Measurements from ENCODE around the gene TRAM2. TPM values are rescaled to one million over a fixed set of nuclear protein-coding genes. Genes with fewer than 3 reads are reported as not detected.

TRAM2 gene
- total RNA-seq, 6 experiments from 2014 or later = 191 to 235 (median 215) TPM

DNA sequence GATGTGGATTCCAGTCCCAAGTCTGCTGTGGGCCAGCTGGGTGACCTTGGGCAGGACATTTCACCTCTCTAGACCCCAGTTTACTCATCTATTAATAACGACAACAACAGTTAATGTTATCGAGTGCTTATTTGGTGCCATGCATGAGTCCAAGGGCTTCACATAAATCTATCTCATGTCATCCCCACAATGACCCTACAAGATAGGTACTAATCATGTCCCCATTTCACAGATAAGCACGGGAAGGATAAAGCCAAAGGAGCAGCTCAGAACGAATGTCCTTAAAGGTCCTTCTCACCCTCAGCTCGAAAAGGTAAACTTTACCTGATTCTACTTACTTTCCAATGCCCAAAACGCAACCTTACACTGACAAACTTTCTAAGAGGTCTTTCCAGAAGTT, 35.7 kb downstream of the TRAM2 start:
- no peak for DNase-seq
- peak overlapping the region; percentile 89 for H3K27ac Mint-ChIP-seq
- no peak for TF ChIP-seq CTCF (IDR thresholded peaks at IDR 0.05)
- H3K4me1 Mint-ChIP-seq (ENCODE audit: low read depth) = peaks cover 100% of the 10 kb centered on the region
- peaks cover 42% of the 10 kb centered on the region for H3K36me3 Mint-ChIP-seq (ENCODE audit: low read depth)
- no peaks in the 10 kb centered on the region for H3K9me3 Mint-ChIP-seq
- peak overlapping the region; percentile 83 for H3K4me3 Mint-ChIP-seq
- no peaks in the 10 kb centered on the region; the same call in 1 of the 2 replicates for H3K27me3 Mint-ChIP-seq (ENCODE audit: insufficient read depth)

DNA sequence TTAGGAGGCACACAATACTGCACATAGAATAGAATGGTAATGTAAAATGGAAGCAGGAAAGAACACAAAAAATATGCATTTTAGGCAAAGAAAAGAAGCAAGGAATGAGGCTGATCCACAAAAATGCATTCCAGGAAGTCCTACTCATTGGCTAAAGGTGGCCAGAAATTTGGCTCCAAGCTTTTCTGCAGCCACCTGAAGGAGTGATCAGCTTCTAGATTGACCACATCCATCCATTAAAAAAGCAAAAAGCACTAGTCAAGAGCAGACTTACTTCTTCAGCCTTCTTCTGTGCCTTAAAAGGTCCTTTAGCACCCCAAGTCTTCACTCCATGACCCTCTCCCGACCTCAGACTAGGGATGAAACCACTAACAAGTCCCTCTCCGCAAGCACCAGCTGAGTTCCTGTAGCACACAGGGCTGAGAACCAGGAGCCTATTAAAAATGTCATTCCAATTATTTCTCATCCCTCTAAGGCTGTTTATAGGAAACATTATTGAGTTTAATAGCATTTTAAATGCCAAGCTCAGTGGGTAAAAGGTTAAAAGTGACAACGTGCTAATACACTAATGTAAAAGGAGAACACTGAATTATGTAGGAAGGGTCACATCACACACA, 36.5 kb downstream of the TRAM2 start:
- TF ChIP-seq CTCF (IDR thresholded peaks at IDR 0.05) = no peak
- peak overlapping the region; percentile 83 for H3K4me3 Mint-ChIP-seq
- DNase-seq = peak; percentile 73
- peaks cover 40% of the 10 kb centered on the region for H3K36me3 Mint-ChIP-seq (ENCODE audit: low read depth)
- no peaks in the 10 kb centered on the region; the same call in 1 of the 2 replicates for H3K27me3 Mint-ChIP-seq (ENCODE audit: insufficient read depth)
- peaks cover 100% of the 10 kb centered on the region for H3K4me1 Mint-ChIP-seq (ENCODE audit: low read depth)
- H3K9me3 Mint-ChIP-seq = no peaks in the 10 kb centered on the region
- peak overlapping the region; percentile 89 for H3K27ac Mint-ChIP-seq

GRCh38 chr6:52539607-52540006, 37.3 kb downstream of the TRAM2 start:
- Mint-ChIP-seq H3K27ac (peak overlapping the region; percentile 89), H3K4me1 (ENCODE audit: low read depth) (peaks cover 100% of the 10 kb centered on the region), H3K4me3 (peak overlapping the region; percentile 83)

DNA sequence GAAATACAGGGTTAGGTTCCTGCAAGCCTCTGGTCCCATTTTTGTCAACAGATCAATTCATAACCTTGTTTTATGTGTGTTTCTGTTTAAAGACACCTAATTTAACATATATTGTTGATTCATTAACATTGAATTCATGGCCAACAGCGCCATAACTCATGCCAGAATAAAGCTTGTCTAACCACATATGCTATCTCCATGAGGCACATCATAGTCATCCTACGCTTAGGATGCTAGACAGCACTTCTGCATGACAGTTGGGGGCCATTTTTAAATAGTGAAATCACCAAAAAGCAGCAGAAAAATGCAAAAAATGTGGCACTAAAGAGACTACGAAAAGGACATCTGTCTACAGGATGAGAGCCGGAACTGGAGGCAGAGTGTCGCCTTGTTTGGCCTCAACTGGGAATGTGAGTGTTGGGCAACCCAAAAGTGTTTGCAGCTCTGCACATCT, 37.9 kb downstream of the TRAM2 start:
- DNase-seq = peak; percentile 78
- Mint-ChIP-seq H3K36me3 (ENCODE audit: low read depth) (peaks cover 43% of the 10 kb centered on the region), H3K27ac (peak overlapping the region; percentile 89), H3K27me3 (ENCODE audit: insufficient read depth) (no peaks in the 10 kb centered on the region; the same call in 1 of the 2 replicates), H3K4me1 (ENCODE audit: low read depth) (peaks cover 100% of the 10 kb centered on the region), H3K9me3 (no peaks in the 10 kb centered on the region), H3K4me3 (peak overlapping the region; percentile 83)
- TF ChIP-seq CTCF (IDR thresholded peaks at IDR 0.05) = no peak

More at GRCh38 chr6:52539607-52540006, 37.3 kb downstream of the TRAM2 start:
- Mint-ChIP-seq H3K9me3 (no peaks in the 10 kb centered on the region), H3K36me3 (ENCODE audit: low read depth) (peaks cover 43% of the 10 kb centered on the region), H3K27me3 (ENCODE audit: insufficient read depth) (no peaks in the 10 kb centered on the region; the same call in 1 of the 2 replicates)
- DNase-seq = peak; percentile 81
- TF ChIP-seq CTCF (IDR thresholded peaks at IDR 0.05) = no peak

GRCh38 chr6:52538252-52538900, 38.5 kb downstream of the TRAM2 start:
- H3K27me3 Mint-ChIP-seq (ENCODE audit: insufficient read depth) = no peaks in the 10 kb centered on the region; the same call in none of the 2 replicates
- TF ChIP-seq CTCF (IDR thresholded peaks at IDR 0.05) = no peak
- DNase-seq = peak; percentile 69
- H3K4me3 Mint-ChIP-seq = peak overlapping the region; percentile 83
- H3K36me3 Mint-ChIP-seq (ENCODE audit: low read depth) = peaks cover 47% of the 10 kb centered on the region
- peaks cover 100% of the 10 kb centered on the region for H3K4me1 Mint-ChIP-seq (ENCODE audit: low read depth)
- H3K9me3 Mint-ChIP-seq = no peaks in the 10 kb centered on the region
- H3K27ac Mint-ChIP-seq = peak overlapping the region; percentile 89

All from HFFc6 (cell line).